Measurements from ENCODE around the gene KLHDC4.

DNA sequence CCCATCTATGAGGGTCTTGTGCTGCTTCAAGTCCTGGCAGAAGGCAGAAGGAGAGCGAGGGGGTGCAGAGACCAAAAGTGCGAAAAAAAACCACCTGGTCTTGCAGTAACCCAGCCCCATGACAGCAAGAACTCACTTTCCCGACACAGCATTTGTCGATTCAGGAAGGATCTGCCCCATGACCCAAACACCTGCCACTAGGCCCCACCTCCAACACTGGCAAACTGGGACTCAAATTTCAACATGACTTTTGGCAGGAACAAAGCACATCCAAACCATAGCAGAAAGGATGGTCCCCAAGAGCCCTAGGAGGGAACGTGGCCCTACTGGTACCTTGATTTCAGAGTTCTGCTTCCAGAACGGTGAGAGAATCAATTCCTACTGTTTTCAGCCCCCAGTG lies 34.7 kb upstream of the KLHDC4 start:
- TF ChIP-seq POLR2A (IDR thresholded peaks at IDR 0.05; ENCODE audit: low read length) (no peak), GATA1 (IDR thresholded peaks at IDR 0.05; ENCODE audit: low read depth, low read length) (no peak)

Measured in erythroblast (primary cell).